ENCODE results near the gene LRRFIP1.

The LRRFIP1 gene

DNA sequence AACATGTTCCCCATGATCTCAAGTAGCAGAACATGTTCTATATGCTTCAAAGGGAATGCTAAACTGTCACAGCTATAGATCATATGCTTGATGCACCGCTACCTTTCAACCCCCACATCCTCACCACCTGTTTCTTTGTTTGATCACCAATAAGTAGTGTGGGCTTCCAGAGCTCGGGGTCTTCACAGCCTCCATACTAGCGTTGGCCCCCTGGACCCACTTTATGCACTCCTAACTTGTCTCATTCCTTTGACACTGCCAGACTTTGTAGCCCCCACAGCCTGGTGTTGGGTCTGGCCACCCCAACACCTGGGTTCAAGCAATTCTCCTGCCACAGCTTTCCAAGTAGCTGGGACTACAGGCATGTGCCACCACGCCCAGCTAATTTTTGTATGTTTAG lies 159.5 kb downstream of the LRRFIP1 start:
- Histone ChIP-seq H3K79me1 (ENCODE audit: low read depth, low read length) (no peaks in the 10 kb centered on the region), H3K4ac (ENCODE audit: low read length) (no peak overlapping the region), H2BK120ac (ENCODE audit: low read depth, low read length) (no peak overlapping the region), H3K9ac (ENCODE audit: low read depth, low read length, poor library complexity) (no peak overlapping the region), H3K4me1 (ENCODE audit: control insufficient read depth in 2 of 2, insufficient read depth in 1 of 2, low read depth in 1 of 2, low read length in 2 of 2) (no peaks in the 10 kb centered on the region), H2BK5ac (ENCODE audit: low read length) (no peak overlapping the region), H3K27ac (replicated peaks; ENCODE audit: low read length) (no peak overlapping the region), H3K23ac (ENCODE audit: low read depth, low read length, poor library complexity) (no peak overlapping the region), H2BK15ac (ENCODE audit: low read length) (no peak overlapping the region), H3K36me3 (replicated peaks in 1 of 2; ENCODE audit: control insufficient read depth in 2 of 2, insufficient read depth in 2 of 2, low read length in 2 of 2) (peaks cover 0 to 2% of the 10 kb centered on the region in 2 donors), H3K27me3 (ENCODE audit: control insufficient read depth in 3 of 3, insufficient read depth in 3 of 3, low read depth in 1 of 3, low read length in 3 of 3) (peaks cover 0 to 2% (median 0%) of the 10 kb centered on the region in 3 experiments), H2BK12ac (ENCODE audit: low read length) (no peak overlapping the region), H3K14ac (ENCODE audit: low read length) (no peak overlapping the region), H3K4me3 (ENCODE audit: low read length in 2 of 2) (no peak overlapping the region), H2AFZ (ENCODE audit: low read length) (no peak overlapping the region), H4K8ac (ENCODE audit: low read depth, low read length) (no peak overlapping the region), H3K4me2 (ENCODE audit: insufficient read depth, low read length, poor library complexity, severe bottlenecking) (no peak overlapping the region), H3K9me3 (replicated peaks in 1 of 2; ENCODE audit: control insufficient read depth in 2 of 2, insufficient read depth in 1 of 2, low read depth in 1 of 2, low read length in 2 of 2) (peaks cover 0 to 7% of the 10 kb centered on the region in 2 donors), H4K91ac (ENCODE audit: low read depth, low read length, poor library complexity) (no peak overlapping the region), H2AK5ac (ENCODE audit: low read depth, low read length) (no peak overlapping the region), H3K18ac (ENCODE audit: low read length) (no peak overlapping the region)
- no peak for DNase-seq (ENCODE audit: low spot score)
- no CpG with 5 or more reads among the region's 4 CpGs for WGBS, 2 donors (ENCODE audit: extremely low coverage in 2 of 2, insufficient read length in 2 of 2, insufficient replicate concordance in 1 of 2)

DNA sequence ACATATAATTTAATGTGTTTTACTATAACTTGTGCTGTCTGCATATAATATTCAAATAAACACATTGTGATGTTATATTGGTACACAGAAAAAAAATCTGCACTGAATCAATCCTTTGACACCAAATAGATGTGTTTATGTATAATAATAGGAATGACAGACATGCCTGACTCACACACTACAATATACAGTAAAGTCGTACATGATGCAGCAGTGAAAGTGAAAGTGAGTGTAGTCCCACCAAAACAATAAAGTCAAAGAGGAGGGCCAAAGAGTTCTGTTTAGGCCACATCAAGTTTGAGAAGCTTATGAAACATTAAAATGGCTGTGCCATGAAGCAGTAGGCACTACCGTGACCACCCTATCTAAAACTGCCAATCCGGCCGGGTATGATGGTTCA lies 163.0 kb downstream of the LRRFIP1 start:
- no peak overlapping the region for H3K4me2 ChIP-seq (ENCODE audit: insufficient read depth, low read length, poor library complexity, severe bottlenecking)
- no peak overlapping the region for H3K4me3 ChIP-seq (ENCODE audit: low read length in 2 of 2)
- WGBS, 2 donors (ENCODE audit: extremely low coverage in 2 of 2, insufficient read length in 2 of 2, insufficient replicate concordance in 1 of 2): no CpG with 5 or more reads among the region's 4 CpGs
- no peak overlapping the region for H3K14ac ChIP-seq (ENCODE audit: low read length)
- no peaks in the 10 kb centered on the region for H3K36me3 ChIP-seq (replicated peaks in 1 of 2; ENCODE audit: control insufficient read depth in 2 of 2, insufficient read depth in 2 of 2, low read length in 2 of 2)
- H3K4me1 ChIP-seq (ENCODE audit: control insufficient read depth in 2 of 2, insufficient read depth in 1 of 2, low read depth in 1 of 2, low read length in 2 of 2): no peaks in the 10 kb centered on the region
- H2AK5ac ChIP-seq (ENCODE audit: low read depth, low read length): no peak overlapping the region
- H2BK120ac ChIP-seq (ENCODE audit: low read depth, low read length): no peak overlapping the region
- H3K9ac ChIP-seq (ENCODE audit: low read depth, low read length, poor library complexity): no peak overlapping the region
- DNase-seq (ENCODE audit: low spot score): no peak
- no peak overlapping the region for H3K18ac ChIP-seq (ENCODE audit: low read length)
- no peak overlapping the region for H3K27ac ChIP-seq (replicated peaks; ENCODE audit: low read length)
- H4K91ac ChIP-seq (ENCODE audit: low read depth, low read length, poor library complexity): no peak overlapping the region
- H2AFZ ChIP-seq (ENCODE audit: low read length): no peak overlapping the region
- no peak overlapping the region for H3K4ac ChIP-seq (ENCODE audit: low read length)
- no peak overlapping the region for H2BK15ac ChIP-seq (ENCODE audit: low read length)
- no peak overlapping the region for H4K8ac ChIP-seq (ENCODE audit: low read depth, low read length)
- no peak overlapping the region for H2BK12ac ChIP-seq (ENCODE audit: low read length)
- no peak overlapping the region for H3K23ac ChIP-seq (ENCODE audit: low read depth, low read length, poor library complexity)
- H3K9me3 ChIP-seq (replicated peaks in 1 of 2; ENCODE audit: control insufficient read depth in 2 of 2, insufficient read depth in 1 of 2, low read depth in 1 of 2, low read length in 2 of 2): peaks cover 0 to 7% of the 10 kb centered on the region in 2 donors
- no peaks in the 10 kb centered on the region for H3K79me1 ChIP-seq (ENCODE audit: low read depth, low read length)
- no peak overlapping the region for H2BK5ac ChIP-seq (ENCODE audit: low read length)
- peaks cover 0 to 2% (median 0%) of the 10 kb centered on the region in 3 experiments for H3K27me3 ChIP-seq (ENCODE audit: control insufficient read depth in 3 of 3, insufficient read depth in 3 of 3, low read depth in 1 of 3, low read length in 3 of 3)

DNA sequence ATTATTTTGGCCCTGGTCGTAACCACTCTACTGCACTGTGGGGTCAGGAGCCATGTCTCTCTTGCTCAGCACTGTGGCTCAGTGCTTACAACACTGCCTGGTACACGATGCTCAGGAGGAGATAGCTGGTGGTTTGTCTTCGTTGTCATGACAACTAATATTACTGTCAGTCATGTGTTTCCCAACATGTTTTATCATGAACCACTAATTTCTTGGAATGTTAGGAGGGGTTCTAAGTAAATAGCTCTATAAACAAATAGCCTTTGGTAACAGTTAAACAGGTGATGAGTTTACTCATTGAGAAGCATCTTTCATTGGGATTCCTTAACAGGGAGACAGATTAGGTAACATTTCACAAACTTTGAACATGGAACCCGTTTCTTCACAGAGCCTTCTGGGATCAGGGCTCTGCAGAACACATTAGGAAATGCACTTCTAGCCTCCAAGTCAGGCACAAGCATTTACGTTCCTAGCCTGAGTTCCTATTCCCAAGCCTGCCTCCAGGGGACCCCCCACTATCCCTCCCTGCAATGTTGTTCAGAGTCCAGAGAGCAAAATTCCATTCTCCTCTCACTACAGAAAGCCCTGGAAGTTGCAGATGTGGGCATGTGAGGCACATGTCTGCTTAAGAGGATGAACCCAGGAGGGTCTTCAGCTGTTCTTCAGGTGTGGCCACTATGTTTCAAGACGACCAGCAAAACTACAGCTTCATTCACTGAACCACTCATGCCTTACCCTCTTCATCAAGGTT lies 164.8 kb downstream of the LRRFIP1 start:
- Histone ChIP-seq H3K23ac (ENCODE audit: low read depth, low read length, poor library complexity) (no peak overlapping the region), H2AFZ (ENCODE audit: low read length) (no peak overlapping the region), H3K18ac (ENCODE audit: low read length) (no peak overlapping the region), H3K14ac (ENCODE audit: low read length) (no peak overlapping the region), H3K4ac (ENCODE audit: low read length) (no peak overlapping the region), H3K4me2 (ENCODE audit: insufficient read depth, low read length, poor library complexity, severe bottlenecking) (no peak overlapping the region), H3K27ac (replicated peaks; ENCODE audit: low read length) (no peak overlapping the region), H3K27me3 (ENCODE audit: control insufficient read depth in 3 of 3, insufficient read depth in 3 of 3, low read depth in 1 of 3, low read length in 3 of 3) (peaks cover 0 to 2% (median 0%) of the 10 kb centered on the region in 3 experiments), H3K4me3 (ENCODE audit: low read length in 2 of 2) (no peak overlapping the region), H4K8ac (ENCODE audit: low read depth, low read length) (no peak overlapping the region), H3K79me1 (ENCODE audit: low read depth, low read length) (no peaks in the 10 kb centered on the region), H3K36me3 (replicated peaks in 1 of 2; ENCODE audit: control insufficient read depth in 2 of 2, insufficient read depth in 2 of 2, low read length in 2 of 2) (no peaks in the 10 kb centered on the region), H3K9me3 (replicated peaks in 1 of 2; ENCODE audit: control insufficient read depth in 2 of 2, insufficient read depth in 1 of 2, low read depth in 1 of 2, low read length in 2 of 2) (no peaks in the 10 kb centered on the region), H2BK5ac (ENCODE audit: low read length) (no peak overlapping the region), H2BK120ac (ENCODE audit: low read depth, low read length) (no peak overlapping the region), H2AK5ac (ENCODE audit: low read depth, low read length) (no peak overlapping the region), H4K91ac (ENCODE audit: low read depth, low read length, poor library complexity) (no peak overlapping the region), H3K9ac (ENCODE audit: low read depth, low read length, poor library complexity) (no peak overlapping the region), H2BK15ac (ENCODE audit: low read length) (no peak overlapping the region), H2BK12ac (ENCODE audit: low read length) (no peak overlapping the region), H3K4me1 (ENCODE audit: control insufficient read depth in 2 of 2, insufficient read depth in 1 of 2, low read depth in 1 of 2, low read length in 2 of 2) (no peaks in the 10 kb centered on the region)
- no peak for DNase-seq (ENCODE audit: low spot score)
- WGBS, 2 donors (ENCODE audit: extremely low coverage in 2 of 2, insufficient read length in 2 of 2, insufficient replicate concordance in 1 of 2): no CpG with 5 or more reads among the region's 6 CpGs

DNA sequence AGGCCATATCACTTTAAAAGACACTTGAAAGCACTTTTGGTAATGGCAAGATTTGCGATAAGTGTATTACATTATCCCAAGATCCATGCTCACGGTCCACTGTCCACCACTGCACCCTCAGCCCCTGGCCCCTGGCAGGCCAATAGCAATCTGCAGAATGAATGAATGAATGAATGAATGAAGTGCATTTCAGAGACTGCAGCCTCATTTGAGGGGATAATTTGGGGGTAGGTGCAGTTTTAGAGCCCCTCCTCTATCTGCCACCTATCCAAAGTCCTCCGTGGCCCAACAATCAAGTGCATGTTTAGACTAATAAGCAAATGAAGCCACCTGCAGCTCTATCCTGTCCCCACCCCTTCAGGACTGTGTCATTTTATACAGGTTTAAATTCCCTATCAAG lies 169.9 kb downstream of the LRRFIP1 start:
- no peak overlapping the region for H3K4me2 ChIP-seq (ENCODE audit: insufficient read depth, low read length, poor library complexity, severe bottlenecking)
- H2BK15ac ChIP-seq (ENCODE audit: low read length): no peak overlapping the region
- no peak overlapping the region for H3K27ac ChIP-seq (replicated peaks; ENCODE audit: low read length)

More for the DNA sequence above, 169.9 kb downstream of the LRRFIP1 start:
- Histone ChIP-seq H2BK120ac (ENCODE audit: low read depth, low read length) (no peak overlapping the region), H3K23ac (ENCODE audit: low read depth, low read length, poor library complexity) (no peak overlapping the region), H3K14ac (ENCODE audit: low read length) (no peak overlapping the region), H3K9me3 (replicated peaks in 1 of 2; ENCODE audit: control insufficient read depth in 2 of 2, insufficient read depth in 1 of 2, low read depth in 1 of 2, low read length in 2 of 2) (peaks cover 0 to 2% of the 10 kb centered on the region in 2 donors), H4K8ac (ENCODE audit: low read depth, low read length) (no peak overlapping the region), H3K4me1 (ENCODE audit: control insufficient read depth in 2 of 2, insufficient read depth in 1 of 2, low read depth in 1 of 2, low read length in 2 of 2) (no peaks in the 10 kb centered on the region), H2AFZ (ENCODE audit: low read length) (no peak overlapping the region), H3K36me3 (replicated peaks in 1 of 2; ENCODE audit: control insufficient read depth in 2 of 2, insufficient read depth in 2 of 2, low read length in 2 of 2) (no peaks in the 10 kb centered on the region), H3K27me3 (ENCODE audit: control insufficient read depth in 3 of 3, insufficient read depth in 3 of 3, low read depth in 1 of 3, low read length in 3 of 3) (no peaks in the 10 kb centered on the region), H3K4ac (ENCODE audit: low read length) (no peak overlapping the region), H4K91ac (ENCODE audit: low read depth, low read length, poor library complexity) (no peak overlapping the region), H2BK5ac (ENCODE audit: low read length) (no peak overlapping the region), H2AK5ac (ENCODE audit: low read depth, low read length) (no peak overlapping the region), H2BK12ac (ENCODE audit: low read length) (no peak overlapping the region), H3K4me3 (ENCODE audit: low read length in 2 of 2) (no peak overlapping the region), H3K18ac (ENCODE audit: low read length) (no peak overlapping the region), H3K9ac (ENCODE audit: low read depth, low read length, poor library complexity) (no peak overlapping the region), H3K79me1 (ENCODE audit: low read depth, low read length) (no peaks in the 10 kb centered on the region)
- DNase-seq (ENCODE audit: low spot score): no peak
- whole genome bisulfite sequencing, 2 donors (ENCODE audit: extremely low coverage in 2 of 2, insufficient read length in 2 of 2, insufficient replicate concordance in 1 of 2): no CpG with 5 or more reads among the region's 3 CpGs
